Stimulated activated CD4-positive, alpha-beta T cell treated with anti-CD3 and anti-CD28 coated beads, Interleukin-1b, Interleukin-23, amount 100 ng/mL, for 1 hour (primary cell): ENCODE data around the gene TCF7L1.
"Not testable (repeated sequence)": the region's sequence is repeated elsewhere in the genome, so short reads cannot be mapped to it uniquely, and the experiment has no call there.

Experiments
- DNase-seq, 2 donors: peaks; one replicate each; pipeline ENCODE4 v3.0.0-alpha.2; 2020; ENCODE audit warnings: low read depth in 2 of 2

Gene TCF7L1

GRCh38 chr2:85281553-85281952 is 148.4 kb downstream of the TCF7L1 start:
- no peak for DNase-seq

GRCh38 chr2:85282914-85283313 is 149.7 kb downstream of the TCF7L1 start:
- DNase-seq, result no peak

DNA sequence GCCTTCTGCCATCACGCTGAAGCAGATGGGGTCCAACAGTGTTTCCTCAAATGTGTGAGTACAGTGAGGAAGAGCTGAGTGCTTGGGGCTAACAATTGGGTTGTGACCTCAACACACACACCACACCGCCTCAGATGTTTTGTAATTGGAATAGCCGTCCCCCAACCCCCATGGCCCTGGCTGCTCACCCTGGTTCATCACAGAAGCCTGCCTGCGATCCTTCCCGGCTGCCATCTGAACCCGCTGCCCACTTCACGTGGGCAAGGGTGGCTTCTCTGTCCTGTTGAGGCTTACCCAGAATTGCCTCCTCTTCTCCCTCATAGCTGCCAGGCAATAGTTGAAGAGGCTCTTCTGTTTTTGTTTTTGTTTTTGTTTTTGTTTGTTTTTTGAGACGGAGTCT is 150.4 kb downstream of the TCF7L1 start:
- DNase-seq, result no peak

DNA sequence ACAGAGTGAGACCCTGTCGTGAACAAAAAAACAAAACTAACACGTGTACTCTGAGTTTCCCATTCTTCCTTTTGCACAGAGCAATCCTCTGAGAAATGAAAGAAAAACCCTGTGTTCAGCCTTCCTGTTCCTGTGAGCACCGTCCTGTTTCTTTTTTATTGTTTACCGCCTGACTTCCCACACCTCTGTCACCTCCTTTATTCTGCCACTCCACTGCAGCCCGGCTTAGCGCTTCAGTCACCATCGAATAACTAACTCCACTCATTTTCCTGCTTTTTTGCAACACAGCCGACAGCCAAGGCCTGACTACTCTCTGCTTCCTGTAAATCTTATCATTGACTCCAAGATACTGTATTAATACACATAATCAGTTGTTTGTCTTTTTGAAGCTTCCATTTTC is 153.7 kb downstream of the TCF7L1 start:
- DNase-seq, result no peak

DNA sequence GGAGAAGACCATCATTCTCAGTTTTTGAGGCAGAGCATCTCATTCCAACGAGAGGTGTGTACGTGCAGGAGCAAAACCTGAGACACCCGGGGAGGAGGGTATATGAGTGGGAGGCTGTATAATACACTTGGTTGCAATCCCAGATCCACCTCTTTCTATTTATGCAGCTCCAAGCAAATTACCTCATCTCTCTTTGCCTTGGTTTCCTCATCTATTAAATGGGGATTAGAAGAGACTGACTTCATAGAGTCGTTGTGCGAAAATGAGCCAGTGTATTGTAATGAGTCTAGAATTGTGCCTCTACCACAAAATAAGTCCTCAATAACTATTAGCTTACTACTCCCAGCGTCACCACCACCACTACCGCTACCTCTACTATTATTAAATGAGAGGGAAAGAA is 154.5 kb downstream of the TCF7L1 start:
- DNase-seq, result no peak

DNA sequence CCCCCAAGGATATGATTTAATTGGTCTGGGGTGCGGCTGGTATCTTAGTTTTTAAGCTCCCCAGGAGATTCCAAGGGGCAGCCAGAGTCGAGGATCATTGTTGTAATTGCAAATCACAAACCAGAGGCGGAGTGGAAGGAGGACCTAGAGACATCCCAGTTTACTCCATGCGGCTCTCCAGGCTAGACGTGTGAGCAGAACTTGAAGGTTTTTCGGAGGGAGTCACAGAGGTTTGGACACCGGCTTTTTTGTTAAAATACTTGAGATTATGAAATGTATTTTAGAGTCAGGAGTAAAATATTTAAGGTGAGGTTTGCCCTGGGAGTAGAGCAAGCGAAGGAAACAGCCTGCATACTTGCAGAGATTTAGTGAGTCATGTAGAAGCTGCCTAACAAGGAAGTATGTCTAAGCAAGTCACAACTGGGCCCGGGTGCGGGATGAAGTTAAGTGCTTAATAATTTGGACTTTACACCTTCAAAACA is 155.1 kb downstream of the TCF7L1 start:
- DNase-seq, result no peak

- DNase-seq, result no peak
Measured at GRCh38 chr2:85291425-85292023, 158.3 kb downstream of the TCF7L1 start.

DNA sequence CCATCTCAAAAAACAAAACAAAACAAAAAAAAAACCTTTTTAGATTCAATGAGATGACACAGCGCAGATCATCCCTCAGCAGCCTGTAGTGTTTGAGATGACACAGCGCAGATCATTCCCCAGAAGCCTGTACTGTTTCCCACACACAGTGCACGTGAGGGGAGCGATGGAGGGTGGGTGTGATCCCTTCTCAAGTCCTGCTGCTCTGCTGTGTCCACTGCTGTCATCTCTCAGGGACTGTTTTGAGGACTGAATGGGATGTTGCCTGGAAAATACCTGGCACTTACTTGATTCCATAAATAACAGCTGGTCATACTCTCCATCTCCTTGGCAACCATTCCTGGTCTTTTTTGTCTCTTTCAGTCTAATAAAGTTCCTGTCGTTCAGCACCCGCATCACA is 168.9 kb downstream of the TCF7L1 start:
- DNase-seq, result no peak

GRCh38 chr2:85303780-85304531 is 170.8 kb downstream of the TCF7L1 start:
- no peak for DNase-seq

DNA sequence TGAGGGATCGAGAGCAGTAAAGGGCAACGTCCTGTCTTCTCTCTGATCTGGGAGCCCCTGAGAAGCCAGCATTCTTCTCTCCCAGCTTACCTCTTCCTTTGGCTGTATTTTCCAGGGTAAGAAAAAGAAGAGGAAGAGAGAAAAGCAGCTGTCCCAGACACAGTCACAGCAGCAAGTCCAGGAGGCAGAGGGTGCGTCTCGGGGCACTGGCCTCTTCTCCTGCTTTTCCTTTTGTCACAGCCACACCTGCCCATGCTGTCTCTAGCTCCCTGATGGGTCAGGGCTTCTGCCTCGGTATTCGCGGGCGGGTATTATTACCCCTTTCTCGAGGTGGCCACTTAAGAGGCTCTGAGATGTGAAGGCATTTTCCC is 174.3 kb downstream of the TCF7L1 start:
- no peak for DNase-seq

GRCh38 chr2:85308201-85308600 is 175.0 kb downstream of the TCF7L1 start:
- no peak for DNase-seq

GRCh38 chr2:85308896-85309555 is 175.8 kb downstream of the TCF7L1 start:
- DNase-seq, result no peak

- no peak for DNase-seq
Measured at GRCh38 chr2:85309699-85310321, 176.6 kb downstream of the TCF7L1 start.

DNA sequence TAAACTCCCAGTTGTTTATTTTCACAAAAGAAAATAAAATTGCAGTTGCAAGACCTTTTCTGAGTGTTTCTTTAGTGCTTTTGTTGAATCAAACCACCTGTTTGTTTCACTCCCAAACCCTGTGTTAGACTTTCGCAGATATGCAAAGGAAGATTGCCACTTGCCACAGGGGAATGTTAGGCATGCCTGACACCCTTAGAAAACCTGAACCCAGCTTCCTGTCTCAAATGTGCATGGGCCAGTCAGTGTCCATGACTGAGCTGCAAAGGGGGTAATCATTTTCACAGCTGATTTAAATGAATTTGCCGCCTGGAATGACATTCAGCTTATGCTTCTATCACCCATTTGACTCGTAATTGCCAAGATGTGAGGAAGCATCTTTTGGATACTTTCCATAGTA is 177.1 kb downstream of the TCF7L1 start:
- no peak for DNase-seq

DNA sequence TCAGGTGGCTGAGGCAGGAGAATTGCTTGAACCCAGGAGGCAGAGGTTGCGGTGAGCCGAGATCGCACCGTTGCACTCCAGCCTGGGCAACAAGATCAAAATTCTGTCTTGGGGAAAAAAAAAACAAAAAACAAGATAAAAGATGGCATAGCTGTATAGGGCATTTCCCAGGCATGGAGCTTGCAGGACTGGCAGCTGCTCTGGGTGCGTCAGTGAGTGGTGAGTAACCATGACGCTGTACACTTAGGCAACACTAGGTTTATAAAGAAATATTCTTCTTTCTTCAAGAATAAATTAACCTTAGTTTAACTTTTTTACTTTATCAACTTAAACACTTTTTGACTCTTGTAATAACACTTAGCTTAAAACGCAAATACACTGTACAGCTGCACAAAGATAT is 179.2 kb downstream of the TCF7L1 start:
- DNase-seq, result no peak

DNA sequence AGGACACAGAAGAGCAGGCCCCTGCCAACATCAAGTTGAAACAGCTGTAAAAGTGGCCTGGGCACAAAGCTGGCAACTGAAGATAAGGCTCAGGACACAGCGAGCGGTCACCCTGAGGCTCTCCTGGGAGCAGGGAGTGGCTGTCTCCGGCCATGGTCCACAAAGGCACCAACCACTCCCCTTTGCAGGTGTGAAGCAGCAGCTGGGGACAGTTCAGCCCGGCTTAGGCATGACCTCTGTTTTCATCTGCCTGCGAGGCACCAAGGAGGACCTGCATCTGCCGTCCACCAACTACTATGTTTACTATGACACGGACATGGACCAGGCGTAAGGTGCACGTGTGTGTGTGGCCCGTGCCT is 181.7 kb downstream of the TCF7L1 start:
- no peak for DNase-seq

DNA sequence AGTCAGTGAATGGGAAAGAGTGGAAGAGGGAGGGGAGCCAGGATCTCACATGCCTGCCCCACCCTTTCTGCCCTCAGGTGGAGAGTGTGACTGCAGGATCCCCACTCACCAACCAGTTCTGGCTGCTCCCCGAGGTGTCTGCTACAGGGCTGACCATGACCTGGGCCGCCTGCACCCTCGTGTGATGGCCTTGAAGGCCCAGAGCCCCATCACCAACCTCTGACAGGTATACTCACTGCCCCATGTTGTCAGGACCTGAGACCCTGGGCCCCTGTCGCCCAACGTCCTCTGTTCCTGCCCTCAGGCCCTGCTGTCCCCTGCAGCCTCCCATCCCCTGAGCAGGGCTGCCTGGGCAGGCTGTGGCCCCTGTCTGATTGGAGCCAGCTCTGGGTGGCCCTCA is 182.7 kb downstream of the TCF7L1 start:
- not testable (repeated sequence) for DNase-seq

GRCh38 chr2:85318222-85319074 is 185.3 kb downstream of the TCF7L1 start:
- no peak for DNase-seq

GRCh38 chr2:85319796-85320195 is 186.6 kb downstream of the TCF7L1 start:
- DNase-seq, result no peak

- DNase-seq, result no peak
Measured at GRCh38 chr2:85323351-85323987, 190.3 kb downstream of the TCF7L1 start.

GRCh38 chr2:85323988-85324367 is 190.8 kb downstream of the TCF7L1 start:
- not testable (repeated sequence) for DNase-seq
